ENCODE data around the gene RHNO1. TPM values are rescaled to one million over a fixed set of nuclear protein-coding genes. Genes with fewer than 3 reads are reported as not detected.
"Not testable (repeated sequence)": the region's sequence is repeated elsewhere in the genome, so short reads cannot be mapped to it uniquely, and the experiment has no call there.

RHNO1 gene
- total RNA-seq, 2 donors from 2014 or later: 26.5 to 29.1 TPM

GRCh38 chr12:2862876-2863275 is 14.1 kb upstream of the RHNO1 start:
- 91% methylated on average over 7 of the region's 7 CpGs for WGBS
- no peaks in the 10 kb centered on the region for H3K36me3 ChIP-seq
- intact Hi-C loops (cut with DNase I): no loop called here

DNA sequence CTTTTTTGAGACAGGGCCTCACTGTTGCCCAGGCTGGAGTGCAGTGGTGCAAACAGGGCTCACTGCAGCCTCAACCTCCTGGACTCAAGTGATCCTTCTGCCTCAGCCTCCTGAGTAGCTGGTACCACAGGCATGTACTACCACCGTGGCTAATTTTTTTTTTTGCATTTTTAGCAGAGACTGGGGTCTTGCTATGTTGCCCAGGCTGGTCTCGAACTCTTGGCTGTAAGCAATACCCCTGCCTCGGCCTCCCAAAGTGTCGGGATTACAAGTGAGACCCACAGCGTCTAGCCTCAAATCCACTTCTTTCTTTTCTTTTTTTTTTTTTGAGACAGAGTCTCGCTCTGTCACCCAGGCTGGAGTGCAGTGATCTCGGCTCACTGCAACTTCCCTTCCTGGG is 13.6 kb upstream of the RHNO1 start:
- H3K27me3 ChIP-seq (replicated peaks; ENCODE audit: insufficient read depth); DNase-seq (ENCODE audit: low spot score); intact Hi-C loops (cut with DNase I); H3K9me3 ChIP-seq; H3K36me3 ChIP-seq; H3K4me1 ChIP-seq (replicated peaks); H3K4me3 ChIP-seq; H3K27ac ChIP-seq: not testable (repeated sequence)
- WGBS: 92% methylated on average over 7 of the region's 7 CpGs

More at GRCh38 chr12:2862876-2863275, 14.1 kb upstream of the RHNO1 start:
- DNase-seq (ENCODE audit: low spot score): no peak
- Histone ChIP-seq H3K4me3 (no peak overlapping the region), H3K27ac (no peak overlapping the region), H3K4me1 (replicated peaks) (no peaks in the 10 kb centered on the region), H3K27me3 (replicated peaks; ENCODE audit: insufficient read depth) (no peaks in the 10 kb centered on the region), H3K9me3 (no peaks in the 10 kb centered on the region)
- TF ChIP-seq, protein P1, sequence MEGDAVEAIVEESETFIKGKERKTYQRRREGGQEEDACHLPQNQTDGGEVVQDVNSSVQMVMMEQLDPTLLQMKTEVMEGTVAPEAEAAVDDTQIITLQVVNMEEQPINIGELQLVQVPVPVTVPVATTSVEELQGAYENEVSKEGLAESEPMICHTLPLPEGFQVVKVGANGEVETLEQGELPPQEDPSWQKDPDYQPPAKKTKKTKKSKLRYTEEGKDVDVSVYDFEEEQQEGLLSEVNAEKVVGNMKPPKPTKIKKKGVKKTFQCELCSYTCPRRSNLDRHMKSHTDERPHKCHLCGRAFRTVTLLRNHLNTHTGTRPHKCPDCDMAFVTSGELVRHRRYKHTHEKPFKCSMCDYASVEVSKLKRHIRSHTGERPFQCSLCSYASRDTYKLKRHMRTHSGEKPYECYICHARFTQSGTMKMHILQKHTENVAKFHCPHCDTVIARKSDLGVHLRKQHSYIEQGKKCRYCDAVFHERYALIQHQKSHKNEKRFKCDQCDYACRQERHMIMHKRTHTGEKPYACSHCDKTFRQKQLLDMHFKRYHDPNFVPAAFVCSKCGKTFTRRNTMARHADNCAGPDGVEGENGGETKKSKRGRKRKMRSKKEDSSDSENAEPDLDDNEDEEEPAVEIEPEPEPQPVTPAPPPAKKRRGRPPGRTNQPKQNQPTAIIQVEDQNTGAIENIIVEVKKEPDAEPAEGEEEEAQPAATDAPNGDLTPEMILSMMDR (IDR thresholded peaks at IDR 0.05): no peak
- no peak for TF ChIP-seq POLR2A (IDR thresholded peaks at IDR 0.05)

- WGBS: 91% methylated on average over 9 of the region's 9 CpGs
- no peak overlapping the region for H3K4me3 ChIP-seq
- no peaks in the 10 kb centered on the region for H3K9me3 ChIP-seq
- no peak for DNase-seq (ENCODE audit: low spot score)
- H3K27ac ChIP-seq: no peak overlapping the region
- no peaks in the 10 kb centered on the region for H3K36me3 ChIP-seq
- no peaks in the 10 kb centered on the region for H3K4me1 ChIP-seq (replicated peaks)
- no peaks in the 10 kb centered on the region for H3K27me3 ChIP-seq (replicated peaks; ENCODE audit: insufficient read depth)
- no peak for TF ChIP-seq POLR2AphosphoS5 (IDR thresholded peaks at IDR 0.05)
- TF ChIP-seq, protein P1 (IDR thresholded peaks at IDR 0.05): no peak
- no peak for TF ChIP-seq POLR2A (IDR thresholded peaks at IDR 0.05)
- intact Hi-C loops (cut with DNase I): no loop called here
Observed at GRCh38 chr12:2864198-2864597, 12.8 kb upstream of the RHNO1 start.

- intact Hi-C loops (cut with DNase I); H3K4me1 ChIP-seq (replicated peaks); H3K36me3 ChIP-seq; H3K9me3 ChIP-seq; H3K27ac ChIP-seq; H3K27me3 ChIP-seq (replicated peaks; ENCODE audit: insufficient read depth); H3K4me3 ChIP-seq; DNase-seq (ENCODE audit: low spot score): not testable (repeated sequence)
- 90% methylated on average over 9 of the region's 9 CpGs for WGBS
Observed at GRCh38 chr12:2868986-2869632, 7.9 kb upstream of the RHNO1 start.

DNA sequence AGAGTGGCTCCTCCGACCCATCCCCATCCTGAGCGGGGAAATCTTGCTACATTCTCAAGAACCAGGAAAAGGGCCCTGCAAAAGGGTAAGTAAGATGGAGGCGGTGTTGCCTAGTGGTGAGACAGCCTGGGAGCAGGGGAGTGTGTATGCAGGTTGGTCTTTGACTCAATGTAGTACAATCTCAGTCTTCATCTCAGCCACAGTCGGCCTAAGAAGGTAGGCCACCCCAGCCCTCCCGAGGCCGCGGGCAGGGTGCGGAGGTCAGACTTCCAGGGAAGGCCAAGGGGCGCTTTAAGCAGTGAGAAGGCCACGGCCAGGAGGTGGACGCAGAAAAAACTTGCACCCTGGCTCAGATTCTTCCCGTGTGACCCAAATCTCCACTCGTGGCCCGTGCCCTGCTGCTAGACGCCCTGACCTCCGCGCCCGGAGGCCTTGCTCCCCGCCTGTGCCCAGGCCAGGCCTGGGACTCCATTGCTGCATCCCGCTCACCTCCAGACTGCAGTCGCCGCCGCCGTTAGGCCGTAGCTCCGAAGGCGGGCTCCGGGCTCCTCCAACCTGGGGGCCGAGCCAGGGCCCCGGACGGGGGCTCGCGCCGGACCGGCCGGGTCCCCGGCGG is 484 bp upstream of the RHNO1 start:
- TF ChIP-seq, protein P1 (IDR thresholded peaks at IDR 0.05): no peak
- TF ChIP-seq POLR2A (IDR thresholded peaks at IDR 0.05): no peak
- no peak for TF ChIP-seq POLR2AphosphoS5 (IDR thresholded peaks at IDR 0.05)
- Histone ChIP-seq H3K36me3 (no peaks in the 10 kb centered on the region), H3K27ac (peak overlapping the region; percentile 95 to 97), H3K9me3 (no peaks in the 10 kb centered on the region), H3K27me3 (replicated peaks; ENCODE audit: insufficient read depth) (no peaks in the 10 kb centered on the region), H3K4me1 (replicated peaks) (peaks cover 4% of the 10 kb centered on the region), H3K4me3 (peak overlapping the region; percentile 72 to 73)
- 4% methylated on average over 36 of the region's 38 CpGs for WGBS
- no peak for DNase-seq (ENCODE audit: low spot score)
- intact Hi-C loops (cut with DNase I): no loop called here

Data from prostate gland (tissue), 2 donors.